Mononuclear cell (primary cell): ENCODE measurements around the gene ZSCAN1. TPM values are rescaled to one million over a fixed set of nuclear protein-coding genes. Genes with fewer than 3 reads are reported as not detected.

Experiments
- H3K27me3 ChIP-seq: 2 replicates; pipeline ENCODE4 v1.6.0; 2011; ENCODE audit warnings: low read length, control low read depth; ENCODE audit not compliant: insufficient read depth
- H3K4me1 ChIP-seq: 2 replicates; pipeline ENCODE4 v1.5.1; 2011; ENCODE audit warnings: mild to moderate bottlenecking, low read length, control low read depth; ENCODE audit not compliant: insufficient read depth
- H3K4me3 ChIP-seq: 2 replicates; pipeline ENCODE4 v1.5.1; 2011; ENCODE audit warnings: mild to moderate bottlenecking, low read length, moderate library complexity
- H3K9me3 ChIP-seq: 2 replicates; pipeline ENCODE4 v1.5.1; 2011; ENCODE audit warnings: low read depth, mild to moderate bottlenecking, control low read depth, low read length
- total RNA-seq: library from RNA; depleted of rRNA; stranded (reverse); fragments of >200 nt; gene quantifications from one replicate; pipeline ENCODE4 v1.2.3, GENCODE V29; 2012

ZSCAN1 gene
- total RNA-seq, 1 donor = not detected

DNA sequence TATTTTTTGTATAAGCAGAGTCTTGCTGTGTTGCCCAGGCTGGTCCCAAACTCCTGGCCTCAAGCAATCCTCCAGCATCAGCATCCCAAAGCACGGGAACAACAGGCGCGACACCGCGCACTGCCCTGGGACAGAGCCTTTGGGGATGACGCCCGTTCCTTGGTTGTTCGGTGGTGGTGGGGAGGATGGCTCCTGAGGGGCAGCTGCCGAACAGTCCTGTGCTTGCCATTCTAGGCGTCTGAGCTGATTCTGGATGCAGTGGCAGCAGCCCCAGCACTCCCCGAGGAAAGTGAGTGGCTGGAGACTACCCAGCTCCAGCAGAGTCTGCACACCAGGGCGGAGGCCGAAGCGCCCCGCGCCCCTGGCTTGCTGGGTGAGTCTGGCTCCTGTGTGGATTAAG, 18.4 kb downstream of the ZSCAN1 start:
- H3K9me3 ChIP-seq = no peaks in the 10 kb centered on the region
- H3K4me3 ChIP-seq = no peak overlapping the region
- H3K4me1 ChIP-seq = no peaks in the 10 kb centered on the region
- H3K27me3 ChIP-seq = no peaks in the 10 kb centered on the region

DNA sequence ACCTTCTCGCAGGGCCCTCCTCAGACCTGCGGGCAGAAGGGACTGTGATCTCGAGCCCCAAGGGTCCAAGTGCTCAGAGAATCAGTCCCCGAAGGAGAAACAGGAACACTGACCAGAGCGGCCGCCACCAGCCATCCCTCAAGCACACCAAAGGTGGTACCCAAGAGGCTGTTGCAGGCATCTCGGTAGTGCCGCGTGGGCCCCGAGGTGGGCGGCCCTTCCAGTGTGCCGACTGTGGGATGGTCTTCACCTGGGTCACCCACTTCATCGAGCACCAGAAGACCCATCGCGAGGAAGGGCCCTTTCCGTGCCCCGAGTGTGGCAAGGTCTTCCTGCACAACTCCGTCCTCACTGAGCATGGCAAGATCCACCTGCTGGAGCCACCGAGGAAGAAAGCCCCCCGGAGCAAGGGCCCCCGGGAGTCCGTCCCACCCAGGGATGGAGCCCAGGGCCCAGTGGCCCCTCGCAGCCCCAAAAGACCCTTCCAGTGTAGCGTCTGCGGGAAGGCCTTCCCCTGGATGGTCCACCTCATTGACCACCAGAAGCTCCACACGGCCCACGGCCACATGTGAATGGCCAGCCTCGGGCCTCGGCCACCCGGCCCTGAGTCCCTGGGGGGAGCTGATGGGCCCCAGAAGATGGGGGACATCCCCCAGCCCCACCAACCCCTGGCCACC, 19.8 kb downstream of the ZSCAN1 start:
- H3K4me1 ChIP-seq = no peaks in the 10 kb centered on the region
- H3K27me3 ChIP-seq = no peaks in the 10 kb centered on the region
- H3K4me3 ChIP-seq = no peak overlapping the region
- H3K9me3 ChIP-seq = no peaks in the 10 kb centered on the region

DNA sequence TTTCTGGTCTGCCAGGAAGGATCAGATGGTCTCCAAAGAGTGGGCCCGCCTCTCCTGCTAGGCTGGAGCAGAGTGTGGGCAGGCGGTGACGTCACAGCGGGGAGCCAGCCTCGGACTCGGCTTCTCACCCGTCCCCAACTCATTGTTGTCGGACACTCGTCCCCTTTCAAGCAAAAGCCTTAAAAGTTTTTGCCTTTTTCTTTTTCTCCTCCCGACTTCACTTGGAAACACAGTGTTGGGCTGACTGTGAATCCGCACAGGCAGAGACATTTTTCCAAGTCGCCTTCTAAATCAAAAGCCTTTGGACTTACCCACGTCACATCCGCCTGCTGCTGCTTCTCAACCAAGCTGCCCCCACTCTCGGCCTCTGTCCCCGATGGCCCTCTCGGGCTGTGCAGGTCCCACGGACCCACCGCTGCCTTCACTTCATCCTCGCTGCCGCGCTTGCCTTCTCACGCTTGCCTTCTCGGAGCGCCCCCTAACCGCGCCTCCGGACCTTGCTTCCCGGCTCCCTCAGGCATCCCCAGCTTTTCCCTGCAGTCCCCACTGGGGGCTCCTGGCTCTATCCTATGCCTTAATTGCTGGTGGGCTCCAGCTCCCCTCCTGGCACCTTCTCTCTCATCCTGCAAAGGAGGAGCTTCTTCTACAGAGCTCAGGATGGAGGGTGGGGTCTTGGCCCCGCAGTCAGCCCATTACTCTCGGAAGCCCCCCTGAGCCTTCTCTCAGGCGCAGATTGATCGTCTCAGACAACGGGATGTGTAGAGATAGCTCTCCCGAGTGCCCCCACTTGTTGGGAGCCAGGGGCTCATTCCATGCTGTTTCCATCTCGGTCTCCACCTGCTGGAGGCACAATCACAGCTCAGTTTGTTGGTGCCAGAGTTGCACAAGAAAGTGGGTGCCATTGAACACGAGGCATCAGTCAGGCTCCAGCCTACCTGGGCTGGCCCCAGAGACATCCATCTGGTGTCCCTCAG, 21.4 kb downstream of the ZSCAN1 start:
- Histone ChIP-seq H3K9me3 (no peaks in the 10 kb centered on the region), H3K27me3 (no peaks in the 10 kb centered on the region), H3K4me1 (peaks cover 5% of the 10 kb centered on the region), H3K4me3 (no peak overlapping the region)

DNA sequence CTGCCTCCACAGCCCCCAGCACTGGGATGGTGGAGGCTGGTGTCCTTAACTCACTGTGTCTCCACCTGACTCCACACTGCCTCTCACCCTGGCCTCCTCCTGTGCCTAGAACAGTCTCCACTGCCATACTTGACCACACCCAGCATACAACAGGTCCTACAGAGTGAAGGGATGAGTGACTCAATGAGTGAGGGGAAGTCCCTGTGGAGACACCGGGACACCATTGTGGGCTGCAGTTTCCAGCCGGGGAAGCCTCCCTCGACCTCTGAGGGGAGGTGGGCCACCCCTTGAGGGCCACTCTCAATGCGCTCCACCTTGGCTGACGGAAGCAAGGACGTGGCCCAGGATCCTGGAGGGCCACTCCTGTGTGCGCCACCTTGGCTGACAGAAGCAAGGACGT, 22.4 kb downstream of the ZSCAN1 start:
- H3K9me3 ChIP-seq = no peaks in the 10 kb centered on the region
- no peak overlapping the region for H3K4me3 ChIP-seq
- H3K4me1 ChIP-seq = peaks cover 5% of the 10 kb centered on the region
- no peaks in the 10 kb centered on the region for H3K27me3 ChIP-seq

DNA sequence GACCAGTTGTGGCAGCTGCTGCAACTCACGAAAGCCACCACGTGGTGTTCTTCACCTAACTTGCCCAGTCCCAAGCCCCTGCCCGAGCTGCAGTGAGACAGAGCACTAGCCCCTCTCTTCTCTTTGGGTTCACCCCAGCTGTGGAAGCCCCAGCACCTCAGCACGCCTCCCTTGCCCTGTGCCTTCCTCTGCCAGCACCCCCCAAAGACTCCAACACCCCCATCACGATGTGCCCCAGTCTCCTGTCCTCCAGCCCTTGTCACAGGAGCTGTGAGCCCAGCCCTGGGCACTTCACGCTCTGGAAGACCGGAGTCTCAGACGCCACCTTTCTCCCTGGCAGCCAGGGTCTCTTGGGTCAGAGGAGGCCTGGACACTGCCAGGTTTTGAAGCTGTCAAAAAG, 23.0 kb downstream of the ZSCAN1 start:
- Histone ChIP-seq H3K9me3 (no peaks in the 10 kb centered on the region), H3K27me3 (no peaks in the 10 kb centered on the region), H3K4me1 (peaks cover 5% of the 10 kb centered on the region), H3K4me3 (no peak overlapping the region)

DNA sequence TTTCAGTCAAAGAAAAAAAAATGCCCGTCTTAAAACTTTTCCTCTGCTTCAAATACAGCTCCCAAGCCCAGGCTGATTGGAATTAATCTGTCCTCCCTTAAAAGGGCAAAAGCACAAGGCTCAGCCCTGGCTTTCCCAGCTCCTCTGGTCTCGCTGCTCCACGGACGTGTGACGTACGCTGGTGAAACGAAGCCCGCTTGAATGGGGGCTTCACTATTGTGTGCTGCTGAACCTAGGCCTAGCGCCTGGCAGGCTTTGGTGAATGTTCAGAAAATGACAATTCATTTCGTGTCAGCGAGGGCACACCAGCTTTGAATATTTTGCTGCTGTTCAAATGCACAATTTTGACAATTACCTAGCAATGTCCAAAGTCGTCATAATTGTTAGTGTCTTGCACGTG, 24.6 kb downstream of the ZSCAN1 start:
- Histone ChIP-seq H3K9me3 (no peaks in the 10 kb centered on the region), H3K4me1 (peaks cover 5% of the 10 kb centered on the region), H3K4me3 (no peak overlapping the region), H3K27me3 (no peaks in the 10 kb centered on the region)

DNA sequence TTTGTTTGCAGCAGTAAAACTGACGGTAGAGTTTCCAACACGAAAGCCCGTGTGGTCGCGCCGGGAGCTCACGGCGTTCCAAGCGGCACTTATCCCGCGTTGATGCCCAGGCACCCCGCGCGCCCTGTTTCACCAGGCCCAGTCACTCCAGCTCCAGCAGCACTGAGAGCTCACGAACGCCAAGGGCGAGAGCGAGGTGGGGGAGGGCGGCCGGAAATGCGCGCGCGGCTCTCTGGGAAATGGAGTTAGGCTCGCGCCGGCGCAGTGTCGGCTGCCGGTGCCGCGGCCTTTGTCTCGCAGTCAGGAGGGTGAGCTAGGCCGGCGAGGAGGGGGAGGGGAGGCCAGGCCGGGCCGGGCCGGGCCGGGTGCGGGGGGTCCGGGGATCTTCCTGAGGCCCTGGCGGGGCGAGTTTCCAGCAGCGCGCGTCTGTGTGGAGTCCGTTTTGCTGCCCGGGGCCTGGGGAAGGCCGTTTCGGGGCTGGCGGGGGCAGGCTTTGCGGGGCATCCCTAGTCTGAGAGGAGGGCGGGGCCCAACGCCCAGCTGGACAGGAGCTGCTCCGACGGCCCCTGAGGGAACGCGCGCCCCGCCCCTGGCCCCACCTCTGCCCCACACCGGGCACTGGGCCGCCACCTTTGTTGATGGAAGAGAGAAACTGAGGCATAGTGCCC, 25.3 kb downstream of the ZSCAN1 start, which contains the start of gene ZNF135:
TSS of gene ZNF135 (plus strand) at position 280 of the 668 bp plus-strand sequence. CDS start 721 bp downstream, outside the sequence.
- Histone ChIP-seq H3K4me1 (peaks cover 5% of the 10 kb centered on the region), H3K27me3 (no peaks in the 10 kb centered on the region), H3K4me3 (peak within 1 kb of the TSS; percentile 24), H3K9me3 (no peaks in the 10 kb centered on the region)

DNA sequence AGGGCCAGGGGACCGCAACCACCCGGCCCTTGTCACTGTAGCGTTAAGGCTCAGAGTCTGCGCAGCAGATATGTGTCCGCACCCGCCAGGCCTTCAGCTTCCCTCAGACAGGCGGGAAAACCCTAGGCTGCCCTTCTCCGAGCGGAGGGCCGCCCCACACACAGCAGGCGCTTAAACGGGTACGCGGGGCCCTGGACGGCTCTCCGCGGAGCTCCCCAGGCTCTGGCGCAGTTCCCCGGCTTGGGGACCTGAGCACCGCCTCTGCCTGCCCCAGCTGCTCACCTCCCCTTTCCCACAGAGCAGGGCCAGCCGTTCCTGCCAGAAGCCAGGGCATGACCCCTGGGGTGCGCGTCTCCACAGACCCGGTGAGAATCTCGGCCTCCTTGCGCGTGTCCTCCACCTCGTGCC, 25.9 kb downstream of the ZSCAN1 start:
- Histone ChIP-seq H3K4me3 (peak overlapping the region; percentile 24), H3K4me1 (peaks cover 5% of the 10 kb centered on the region), H3K9me3 (no peaks in the 10 kb centered on the region), H3K27me3 (no peaks in the 10 kb centered on the region)

DNA sequence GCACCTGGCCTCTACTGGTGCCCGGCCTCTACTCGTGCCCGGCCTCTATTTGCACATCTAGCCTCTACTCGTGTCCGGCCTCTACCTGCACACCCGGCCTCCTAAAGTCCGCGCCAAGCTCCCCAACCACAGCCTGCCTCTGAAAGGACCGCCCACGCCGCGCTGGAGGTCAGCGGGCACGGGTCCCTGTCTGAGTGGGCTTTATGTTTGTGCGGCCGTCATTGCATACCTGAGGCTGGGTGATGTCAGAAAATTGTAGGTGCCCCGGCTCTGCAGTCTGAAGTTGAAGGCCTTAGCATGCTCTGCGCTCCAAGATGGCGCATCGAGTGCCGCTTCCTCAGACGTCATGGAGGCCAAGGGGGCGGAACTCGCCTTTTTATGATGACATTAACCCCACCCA, 26.4 kb downstream of the ZSCAN1 start:
- H3K27me3 ChIP-seq = no peaks in the 10 kb centered on the region
- no peaks in the 10 kb centered on the region for H3K9me3 ChIP-seq
- H3K4me1 ChIP-seq = peaks cover 5% of the 10 kb centered on the region
- no peak overlapping the region for H3K4me3 ChIP-seq

DNA sequence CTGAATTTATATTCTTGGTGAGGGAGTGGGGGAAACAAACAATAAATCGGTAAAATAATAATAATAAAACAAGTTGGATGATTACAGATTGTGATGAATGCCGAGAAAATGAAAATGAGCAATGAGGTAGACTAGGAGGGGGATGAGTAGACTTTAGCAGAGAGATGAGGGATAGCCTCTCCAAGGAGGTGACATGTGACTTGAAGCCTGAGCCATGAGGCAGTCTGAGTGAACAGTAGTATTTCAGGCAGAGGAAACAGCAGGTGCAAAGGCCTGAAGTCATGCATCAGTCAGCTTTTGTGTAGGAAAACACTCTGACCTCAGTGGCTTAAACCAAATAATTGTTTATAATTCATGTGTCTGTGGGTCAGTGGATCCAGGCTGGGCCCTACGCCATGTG, 29.9 kb downstream of the ZSCAN1 start:
- Histone ChIP-seq H3K4me1 (peaks cover 5% of the 10 kb centered on the region), H3K9me3 (peaks cover 31% of the 10 kb centered on the region), H3K27me3 (no peaks in the 10 kb centered on the region), H3K4me3 (no peak overlapping the region)

DNA sequence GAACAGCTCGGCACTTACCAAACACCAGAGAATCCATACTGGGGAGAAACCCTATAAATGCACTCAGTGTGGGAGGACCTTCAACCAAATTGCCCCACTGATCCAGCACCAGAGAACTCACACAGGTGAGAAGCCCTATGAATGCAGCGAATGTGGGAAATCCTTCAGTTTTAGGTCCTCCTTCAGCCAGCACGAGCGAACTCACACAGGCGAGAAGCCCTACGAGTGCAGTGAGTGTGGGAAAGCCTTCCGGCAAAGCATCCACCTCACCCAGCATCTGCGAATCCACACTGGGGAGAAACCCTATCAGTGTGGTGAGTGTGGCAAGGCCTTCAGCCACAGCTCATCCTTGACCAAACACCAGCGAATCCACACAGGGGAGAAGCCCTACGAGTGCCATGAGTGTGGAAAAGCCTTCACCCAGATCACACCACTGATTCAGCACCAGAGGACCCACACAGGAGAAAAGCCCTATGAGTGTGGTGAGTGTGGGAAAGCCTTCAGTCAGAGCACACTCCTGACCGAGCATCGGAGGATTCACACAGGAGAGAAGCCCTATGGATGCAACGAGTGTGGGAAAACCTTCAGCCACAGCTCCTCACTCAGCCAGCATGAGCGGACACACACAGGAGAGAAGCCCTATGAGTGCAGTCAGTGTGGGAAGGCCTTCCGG, 33.6 kb downstream of the ZSCAN1 start:
- Histone ChIP-seq H3K4me1 (no peaks in the 10 kb centered on the region), H3K27me3 (no peaks in the 10 kb centered on the region), H3K9me3 (peaks cover 38% of the 10 kb centered on the region), H3K4me3 (no peak overlapping the region)

DNA sequence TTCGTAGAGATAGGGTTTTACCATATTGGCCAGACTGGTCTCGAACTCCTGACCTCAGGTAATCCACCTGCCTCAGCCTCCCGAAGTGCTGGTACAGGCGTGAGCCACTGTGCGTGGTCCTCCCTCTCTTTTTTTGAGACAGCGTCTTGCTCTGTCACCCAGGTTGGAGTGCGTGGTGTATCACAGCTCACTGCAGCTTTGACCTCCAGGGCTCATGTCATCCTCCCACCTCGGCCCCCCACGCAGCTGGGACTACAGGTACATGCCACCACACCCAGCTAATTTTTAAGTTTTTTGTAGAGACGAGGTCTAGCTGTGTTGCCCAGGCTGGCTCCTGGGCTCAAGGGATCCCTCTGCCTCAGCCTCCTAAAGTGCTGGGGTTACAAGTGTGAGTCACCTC, 46.0 kb downstream of the ZSCAN1 start:
- no peak overlapping the region for H3K4me3 ChIP-seq
- no peaks in the 10 kb centered on the region for H3K27me3 ChIP-seq
- H3K9me3 ChIP-seq = no peaks in the 10 kb centered on the region
- H3K4me1 ChIP-seq = no peaks in the 10 kb centered on the region

DNA sequence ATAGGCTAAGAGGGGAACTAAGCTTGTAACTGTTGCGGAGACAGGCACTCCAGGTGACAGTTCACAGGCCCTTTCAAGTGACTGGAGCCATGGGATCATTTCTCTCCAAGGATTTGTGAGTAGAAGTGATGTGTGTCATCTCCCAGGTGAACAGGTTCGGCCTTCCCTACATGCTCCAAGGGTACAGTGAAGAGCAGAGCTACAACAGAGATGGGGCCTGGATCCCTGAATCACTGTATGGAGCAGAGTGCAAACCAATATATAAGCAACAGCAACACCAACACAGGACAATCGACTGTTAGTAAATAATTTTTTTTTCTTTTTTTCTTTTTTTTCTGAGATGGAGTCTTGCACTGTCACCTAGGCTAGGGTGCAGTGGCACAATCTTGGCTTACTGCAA, 49.2 kb downstream of the ZSCAN1 start:
- no peaks in the 10 kb centered on the region for H3K27me3 ChIP-seq
- H3K4me1 ChIP-seq = no peaks in the 10 kb centered on the region
- no peaks in the 10 kb centered on the region for H3K9me3 ChIP-seq
- no peak overlapping the region for H3K4me3 ChIP-seq

DNA sequence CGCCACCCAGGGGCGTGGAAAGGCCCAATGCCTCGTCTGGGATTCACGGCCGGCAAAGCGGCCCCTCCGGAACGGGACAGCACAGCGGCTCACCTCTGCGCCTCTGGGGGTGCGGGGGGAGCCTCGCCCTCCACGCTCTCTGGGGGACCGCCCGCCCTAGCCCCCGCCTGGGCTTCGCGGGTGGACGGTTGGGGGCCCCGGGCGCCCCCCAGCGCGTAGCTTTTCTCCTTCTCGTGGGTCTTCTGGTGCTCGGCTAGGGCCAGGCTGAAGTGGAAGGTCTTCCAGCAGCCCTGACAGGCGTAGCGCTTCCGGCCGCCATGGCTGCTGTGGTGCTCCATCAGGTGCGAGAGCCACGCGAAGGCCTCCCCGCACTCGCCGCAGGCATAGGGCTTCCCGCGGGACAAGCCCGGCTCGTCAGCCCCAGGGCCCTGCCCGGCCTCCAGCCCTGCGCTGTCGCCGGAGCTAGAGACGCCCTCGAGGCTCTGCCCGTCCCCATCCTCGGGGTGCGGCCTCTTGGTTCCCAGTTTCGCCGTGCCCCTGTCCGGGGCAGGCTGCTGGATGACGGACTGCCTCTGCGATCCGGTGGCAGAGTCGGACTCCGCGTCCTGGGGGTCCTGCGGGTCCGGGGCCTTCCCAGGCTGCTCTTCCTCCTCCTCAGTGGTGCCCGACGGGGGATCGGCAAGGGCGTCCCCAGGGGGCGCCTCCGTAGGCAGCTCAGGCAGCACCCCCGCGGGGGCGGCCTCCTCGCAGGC, 50.9 kb downstream of the ZSCAN1 start:
- Histone ChIP-seq H3K9me3 (no peaks in the 10 kb centered on the region), H3K4me3 (no peak overlapping the region), H3K27me3 (no peaks in the 10 kb centered on the region), H3K4me1 (no peaks in the 10 kb centered on the region)
